Measurements from ENCODE around the gene PAIP2. TPM values are rescaled to one million over a fixed set of nuclear protein-coding genes. Genes with fewer than 3 reads are reported as not detected.

The PAIP2 gene
- 10 to 100 TPM; 38.1 to 77.5 TPM for total RNA-seq

DNA sequence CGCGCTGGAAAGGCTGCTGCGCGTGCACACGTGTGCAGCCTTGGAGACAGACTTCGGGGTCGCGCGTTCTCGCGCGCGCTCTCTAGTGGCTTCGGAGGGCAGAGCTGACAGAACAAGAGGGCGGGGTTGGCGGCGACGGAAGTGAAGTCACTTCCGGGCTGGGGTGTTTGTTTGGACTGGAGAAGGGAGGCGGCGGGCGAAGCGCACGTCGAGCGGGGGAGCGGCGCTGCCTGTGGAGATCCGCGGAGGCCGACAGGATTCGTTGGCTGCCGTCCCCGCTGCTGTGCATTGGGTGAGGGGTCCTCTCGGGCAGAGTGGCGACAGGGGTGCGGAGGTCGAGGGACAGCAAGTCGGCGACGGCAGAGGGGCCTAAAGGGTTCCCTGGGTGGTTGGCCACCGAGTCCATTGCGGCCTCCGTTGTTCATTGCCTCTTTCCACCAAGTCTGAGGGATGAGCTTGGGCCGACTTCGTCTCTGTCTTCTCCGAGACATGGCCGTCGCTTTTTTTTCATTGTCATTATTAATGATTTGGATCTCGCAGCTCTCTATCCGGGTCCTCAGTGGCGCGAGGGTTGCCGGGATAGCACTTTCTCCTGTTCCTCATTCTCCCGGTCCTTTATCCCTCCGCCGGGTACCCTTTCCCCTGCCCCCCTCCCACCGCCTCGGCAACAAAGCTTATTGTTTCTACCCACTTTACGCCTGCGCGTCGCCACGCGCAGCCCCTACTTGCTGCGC is at the start of gene PAIP2:
Gene PAIP2 (plus strand): TSS at position 166 of the 734 bp plus-strand sequence. CDS start 21,931 bp downstream, outside the sequence.
- Mint-ChIP-seq H3K36me3 (no peaks in the 10 kb centered on the region), H3K4me1 (ENCODE audit: low read depth in 2 of 2) (peaks cover 35 to 42% of the 10 kb centered on the region in 2 donors), H3K27me3 (no peaks in the 10 kb centered on the region), H3K9me3 (no peaks in the 10 kb centered on the region), H3K27ac (peak within 1 kb of the TSS; percentile 91 to 93), H3K4me3 (peak within 1 kb of the TSS; percentile 98)
- peak; percentile 97 to 98 for ATAC-seq
- DNase-seq (ENCODE audit: low spot score), result peak; percentile 98

- Mint-ChIP-seq H3K27ac (peak overlapping the region; percentile 91 to 97), H3K4me1 (ENCODE audit: low read depth in 2 of 2) (peaks cover 27 to 43% of the 10 kb centered on the region in 2 donors), H3K36me3 (peaks cover 19% of the 10 kb centered on the region), H3K9me3 (no peaks in the 10 kb centered on the region), H3K27me3 (no peaks in the 10 kb centered on the region), H3K4me3 (peak overlapping the region; percentile 98)
- DNase-seq (ENCODE audit: low spot score) (no peak), ATAC-seq (no peak)
Observed at GRCh38 chr5:139293202-139293506, 48.5 kb upstream of the PAIP2 start.

DNA sequence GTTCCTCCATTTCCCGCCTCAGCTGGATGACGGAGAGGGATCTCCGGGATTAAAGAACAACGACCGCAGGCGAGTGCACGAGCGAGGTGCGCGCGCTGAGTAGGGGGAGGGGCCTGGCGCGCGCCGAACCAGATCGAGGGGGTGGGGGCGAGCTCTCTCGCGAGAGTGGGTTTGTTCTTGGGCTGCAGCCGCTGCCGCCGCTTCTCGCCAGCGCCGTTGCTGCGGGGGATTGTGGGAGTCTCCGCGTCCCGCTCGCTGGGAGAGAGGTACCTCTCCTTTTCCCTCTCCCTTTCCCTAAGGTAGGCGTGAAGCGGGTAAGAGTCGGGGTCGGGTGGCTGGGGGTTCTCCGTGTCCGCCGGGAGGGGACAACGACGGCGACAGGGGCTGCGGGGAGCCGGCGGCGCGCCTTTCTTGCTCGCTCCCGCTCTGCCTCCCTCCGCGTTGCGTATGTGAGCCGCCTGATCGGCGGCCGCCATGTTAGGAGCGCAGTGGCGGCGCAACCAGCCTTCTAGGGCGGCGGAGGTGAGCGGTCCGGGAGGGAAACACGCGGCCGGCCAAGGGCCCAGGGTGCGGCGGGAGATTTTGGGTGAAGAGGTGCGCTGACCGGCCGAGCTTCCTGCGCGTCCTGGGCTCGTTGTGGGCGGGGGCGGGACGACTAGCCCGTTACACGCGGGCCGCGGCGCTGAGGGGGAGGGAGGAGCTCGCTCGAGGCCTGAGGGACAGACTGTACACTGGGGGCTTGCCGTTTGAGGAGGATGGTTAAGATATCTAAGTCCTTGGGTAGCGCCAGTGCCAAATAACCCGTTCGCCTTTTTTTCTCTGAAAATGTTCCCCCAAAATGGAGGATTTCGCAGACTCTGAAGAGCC is 47.9 kb upstream of the PAIP2 start, which contains the start of gene MATR3:
Gene MATR3 (plus strand): TSS at position 234 of the 867 bp plus-strand sequence. CDS start 13,676 bp downstream, outside the sequence.
- peak within 1 kb of the TSS; percentile 98 for H3K4me3 Mint-ChIP-seq
- no peaks in the 10 kb centered on the region for H3K9me3 Mint-ChIP-seq
- peaks cover 19% of the 10 kb centered on the region for H3K36me3 Mint-ChIP-seq
- no peaks in the 10 kb centered on the region for H3K27me3 Mint-ChIP-seq
- ATAC-seq (peak; percentile 95 to 97), DNase-seq (ENCODE audit: low spot score) (peak; percentile 96)
- peak within 1 kb of the TSS; percentile 91 to 97 for H3K27ac Mint-ChIP-seq
- peaks cover 33 to 49% of the 10 kb centered on the region in 2 donors for H3K4me1 Mint-ChIP-seq (ENCODE audit: low read depth in 2 of 2)

DNA sequence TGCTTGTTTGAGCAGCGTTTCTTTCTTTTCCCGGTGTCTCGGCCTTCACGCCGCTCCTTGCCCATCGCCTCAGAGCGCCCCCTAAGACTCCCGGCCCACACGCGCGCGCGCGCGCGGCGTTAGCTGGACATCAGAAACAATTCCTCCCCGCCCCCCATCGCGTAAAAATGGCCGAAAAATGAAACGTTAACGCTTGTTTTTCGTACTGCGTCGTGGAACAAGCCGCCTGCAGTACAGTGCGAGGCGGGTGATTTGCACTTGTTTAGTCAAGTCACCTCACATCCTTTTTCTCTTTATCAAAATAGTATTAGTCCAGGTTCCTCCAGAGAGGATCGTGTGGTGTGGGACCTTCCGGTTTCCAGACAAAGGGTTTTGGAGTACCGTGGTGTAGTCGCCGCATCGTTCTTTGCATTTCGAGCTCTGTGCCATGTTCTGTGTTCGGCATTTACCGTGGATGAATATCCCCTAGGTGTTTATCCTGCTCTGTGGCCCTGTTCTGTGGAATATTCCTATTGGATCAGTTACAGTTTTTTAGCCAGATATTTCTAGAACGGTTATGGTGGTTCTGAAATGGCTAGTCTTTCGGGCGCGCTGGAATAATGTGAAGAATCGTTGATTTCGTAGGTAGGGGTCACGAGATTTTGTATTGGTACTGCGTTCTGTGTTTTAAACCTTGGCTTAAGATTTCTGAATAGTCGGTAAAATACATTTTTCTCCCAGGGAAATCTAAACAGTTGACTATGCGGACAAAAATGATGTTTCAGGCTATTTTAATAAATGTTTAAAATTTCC is 47.1 kb upstream of the PAIP2 start:
- H3K27me3 Mint-ChIP-seq, result no peaks in the 10 kb centered on the region

GRCh38 chr5:139295346-139296057 is 46.2 kb upstream of the PAIP2 start:
- H3K4me3 Mint-ChIP-seq, result peak overlapping the region; percentile 98
- H3K36me3 Mint-ChIP-seq, result peaks cover 19% of the 10 kb centered on the region
- ATAC-seq (no peak), DNase-seq (ENCODE audit: low spot score) (no peak)
- no peaks in the 10 kb centered on the region for H3K9me3 Mint-ChIP-seq
- H3K27ac Mint-ChIP-seq, result peak overlapping the region; percentile 91 to 97
- peaks cover 44 to 60% of the 10 kb centered on the region in 2 donors for H3K4me1 Mint-ChIP-seq (ENCODE audit: low read depth in 2 of 2)
- no peaks in the 10 kb centered on the region for H3K27me3 Mint-ChIP-seq

More for the DNA sequence above, 47.1 kb upstream of the PAIP2 start:
- Mint-ChIP-seq H3K27ac (peak overlapping the region; percentile 91 to 97), H3K36me3 (peaks cover 19% of the 10 kb centered on the region), H3K9me3 (no peaks in the 10 kb centered on the region), H3K4me3 (peak overlapping the region; percentile 98), H3K4me1 (ENCODE audit: low read depth in 2 of 2) (peaks cover 41 to 57% of the 10 kb centered on the region in 2 donors)
- DNase-seq (ENCODE audit: low spot score) (peak; percentile 80), ATAC-seq (peak; percentile 28 to 53)

- Mint-ChIP-seq H3K27me3 (no peaks in the 10 kb centered on the region), H3K4me1 (ENCODE audit: low read depth in 2 of 2) (peaks cover 44 to 64% of the 10 kb centered on the region in 2 donors), H3K4me3 (peak overlapping the region; percentile 98), H3K9me3 (no peaks in the 10 kb centered on the region), H3K36me3 (peaks cover 19% of the 10 kb centered on the region), H3K27ac (peak overlapping the region; percentile 91 to 97)
- DNase-seq (ENCODE audit: low spot score) (no peak), ATAC-seq (no peak)
Observed at GRCh38 chr5:139296198-139296597, 45.5 kb upstream of the PAIP2 start.

GRCh38 chr5:139296862-139297326 is 44.8 kb upstream of the PAIP2 start:
- no peaks in the 10 kb centered on the region for H3K9me3 Mint-ChIP-seq
- peaks cover 19% of the 10 kb centered on the region for H3K36me3 Mint-ChIP-seq
- H3K4me3 Mint-ChIP-seq, result peak overlapping the region; percentile 98
- H3K27ac Mint-ChIP-seq, result no peak overlapping the region
- DNase-seq (ENCODE audit: low spot score) (no peak), ATAC-seq (no peak)
- H3K4me1 Mint-ChIP-seq (ENCODE audit: low read depth in 2 of 2), result peaks cover 50 to 71% of the 10 kb centered on the region in 2 donors
- H3K27me3 Mint-ChIP-seq, result no peaks in the 10 kb centered on the region

- peaks cover 19% of the 10 kb centered on the region for H3K36me3 Mint-ChIP-seq
- DNase-seq (ENCODE audit: low spot score) (no peak), ATAC-seq (no peak)
- peak overlapping the region; percentile 38 to 55 for H3K27ac Mint-ChIP-seq
- H3K27me3 Mint-ChIP-seq, result no peaks in the 10 kb centered on the region
- peaks cover 52 to 74% of the 10 kb centered on the region in 2 donors for H3K4me1 Mint-ChIP-seq (ENCODE audit: low read depth in 2 of 2)
- H3K9me3 Mint-ChIP-seq, result no peaks in the 10 kb centered on the region
- peak overlapping the region; percentile 98 for H3K4me3 Mint-ChIP-seq
Observed at GRCh38 chr5:139297439-139298133, 44.1 kb upstream of the PAIP2 start.

DNA sequence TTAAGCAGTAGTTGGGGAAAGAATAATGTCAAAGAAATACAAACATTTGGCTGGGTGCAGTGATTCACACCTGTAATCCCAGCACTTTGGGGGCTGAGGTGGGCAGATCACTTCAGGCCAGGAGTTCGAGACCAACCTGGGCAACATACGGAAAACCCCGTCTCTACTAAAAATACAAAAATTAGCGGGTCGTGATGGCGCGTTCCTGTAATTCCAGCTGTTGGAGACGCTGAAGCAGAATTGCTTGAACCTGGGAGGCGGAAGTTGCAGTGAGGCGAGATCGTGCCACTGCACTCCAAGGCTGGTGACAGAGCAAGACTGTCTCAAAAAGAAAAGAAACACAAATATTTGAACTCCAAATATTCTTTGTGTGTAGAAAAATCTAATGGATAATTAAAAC is 43.4 kb upstream of the PAIP2 start:
- H3K27me3 Mint-ChIP-seq, result no peaks in the 10 kb centered on the region
- ATAC-seq (no peak), DNase-seq (ENCODE audit: low spot score) (no peak)
- peak overlapping the region; percentile 38 to 55 for H3K27ac Mint-ChIP-seq
- peaks cover 19% of the 10 kb centered on the region for H3K36me3 Mint-ChIP-seq
- H3K4me3 Mint-ChIP-seq, result peak overlapping the region; percentile 98
- H3K9me3 Mint-ChIP-seq, result no peaks in the 10 kb centered on the region
- peaks cover 52 to 68% of the 10 kb centered on the region in 2 donors for H3K4me1 Mint-ChIP-seq (ENCODE audit: low read depth in 2 of 2)

DNA sequence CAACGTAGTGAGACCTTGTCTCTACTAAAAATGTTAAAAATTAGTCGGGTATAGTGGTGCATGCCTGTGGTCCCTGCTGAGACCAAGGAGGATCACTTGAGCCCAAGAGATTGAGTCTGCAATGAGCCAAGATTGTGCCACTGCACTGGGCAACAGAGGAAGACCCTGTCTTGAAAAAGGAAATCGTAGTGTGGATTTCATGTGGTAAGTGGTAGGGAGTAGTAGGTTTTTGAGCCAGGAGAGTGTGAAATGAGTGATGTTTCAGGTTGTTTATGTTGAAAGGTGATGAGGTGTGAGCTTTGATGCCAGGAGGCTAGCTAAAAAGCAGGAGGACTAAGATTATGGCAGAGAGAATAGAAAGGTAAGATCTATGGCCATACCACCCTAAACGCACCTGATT is 42.2 kb upstream of the PAIP2 start:
- H3K36me3 Mint-ChIP-seq, result peaks cover 16% of the 10 kb centered on the region
- H3K9me3 Mint-ChIP-seq, result no peaks in the 10 kb centered on the region
- H3K4me1 Mint-ChIP-seq (ENCODE audit: low read depth in 2 of 2), result peaks cover 54 to 77% of the 10 kb centered on the region in 2 donors
- peak overlapping the region; percentile 98 for H3K4me3 Mint-ChIP-seq
- ATAC-seq (peak in 1 of 2 donors; percentile 67), DNase-seq (ENCODE audit: low spot score) (no peak)
- peak overlapping the region in 1 of 2 donors; percentile 55 for H3K27ac Mint-ChIP-seq
- H3K27me3 Mint-ChIP-seq, result no peaks in the 10 kb centered on the region

DNA sequence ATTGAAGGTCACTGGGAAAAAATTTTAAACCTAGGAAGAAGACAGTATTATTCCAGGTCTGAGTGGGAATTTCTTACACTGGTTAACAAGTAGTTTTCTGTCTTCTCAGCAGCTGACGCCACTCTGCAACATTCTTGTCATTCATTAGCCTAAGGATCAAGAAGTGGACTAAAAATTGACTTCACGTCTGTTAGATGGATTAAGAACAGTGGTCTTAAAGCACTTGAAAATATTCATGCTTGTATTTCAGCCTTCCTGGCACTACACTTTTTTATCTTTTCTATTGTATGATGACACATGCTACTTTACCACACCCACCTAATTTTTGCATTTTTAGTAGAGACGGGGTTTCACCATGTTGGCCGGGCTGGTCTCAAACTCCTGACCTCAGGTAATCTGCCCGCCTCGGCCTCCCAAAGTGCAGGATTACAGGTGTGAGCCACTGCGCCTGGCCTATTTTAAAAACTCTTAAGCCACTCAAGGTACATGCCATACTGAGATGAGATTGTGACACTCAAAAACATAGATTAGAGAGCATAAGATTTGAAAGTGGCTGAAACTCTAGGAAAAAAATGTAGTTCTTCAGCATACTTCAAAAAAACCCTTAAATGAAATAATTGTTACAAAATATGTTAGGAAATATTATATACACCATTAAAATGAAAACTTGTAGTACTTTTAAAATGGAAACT is 39.7 kb upstream of the PAIP2 start:
- Mint-ChIP-seq H3K27ac (peak overlapping the region; percentile 56 to 57), H3K4me3 (peak overlapping the region; percentile 59), H3K27me3 (no peaks in the 10 kb centered on the region), H3K4me1 (ENCODE audit: low read depth in 2 of 2) (peaks cover 54 to 75% of the 10 kb centered on the region in 2 donors), H3K36me3 (no peaks in the 10 kb centered on the region), H3K9me3 (no peaks in the 10 kb centered on the region)
- DNase-seq (ENCODE audit: low spot score), result no peak
- ATAC-seq, result no peak
